Caco-2 (cell line): ENCODE measurements around the gene C1orf21. TPM values are rescaled to one million over a fixed set of nuclear protein-coding genes. Genes with fewer than 3 reads are reported as not detected.

Source experiments
- BruUV-seq: library from RNA; stranded (reverse); fragments of 400-500 nt; replicated peaks from 2 replicates; lab custom pipeline; 2021; lab: Mats Ljungman, UMichigan
- CTCF ChIA-PET: fragments of 300-600 bp; sonication (Branson Sonifier 250); formaldehyde crosslinking; loops from one replicate; lab custom pipeline; 2022; ENCODE audit warnings: antibody characterized with exemption; lab: Charles Lee
- POLR2A ChIA-PET: fragments of 300-600 bp; sonication (Branson Sonifier 250); formaldehyde crosslinking; loops from one replicate; lab custom pipeline; 2022; ENCODE audit warnings: antibody characterized with exemption; lab: Charles Lee
- DNase-seq, 2 experiments: peaks; one replicate each; pipeline versions ENCODE4 v3.0.0 to v3.0.0-alpha.2; 2020 to 2022
- H3K27me3 ChIP-seq: replicated peaks from 2 replicates; pipeline ENCODE4 v1.6.0; 2011; ENCODE audit warnings: low read length; ENCODE audit not compliant: control insufficient read depth, insufficient read depth
- H3K36me3 ChIP-seq: 2 replicates; pipeline ENCODE4 v1.5.1; 2011; ENCODE audit warnings: low read length; ENCODE audit not compliant: control insufficient read depth, insufficient read depth
- H3K4me1 ChIP-seq: fragments of 250-450 bp; sonication (Bioruptor Pico); 2 replicates; pipeline ENCODE4 v1.5.1; 2020; ENCODE audit warnings: mild to moderate bottlenecking
- H3K4me3 ChIP-seq: 2 replicates; pipeline ENCODE4 v1.5.1; 2011; ENCODE audit warnings: low read depth, mild to moderate bottlenecking, control low read depth, low read length
- H3K9me3 ChIP-seq: fragments of 250-450 bp; sonication (Bioruptor Pico); 2 replicates; pipeline ENCODE4 v1.5.1; 2020; ENCODE audit warnings: mild to moderate bottlenecking, moderate library complexity
- H3K27ac Mint-ChIP-seq: one replicate; pipeline ENCODE4 v1.8.0; 2022; ENCODE audit warnings: mixed read lengths; ENCODE audit not compliant: unreplicated experiment
- H3K27me3 Mint-ChIP-seq: one replicate; pipeline ENCODE4 v1.8.0; 2022; ENCODE audit warnings: mixed read lengths; ENCODE audit not compliant: insufficient read depth, unreplicated experiment
- H3K36me3 Mint-ChIP-seq: one replicate; pipeline ENCODE4 v1.8.0; 2022; ENCODE audit warnings: mild to moderate bottlenecking, mixed read lengths; ENCODE audit not compliant: insufficient read depth, unreplicated experiment
- H3K4me1 Mint-ChIP-seq: one replicate; pipeline ENCODE4 v1.8.0; 2022; ENCODE audit warnings: low read depth, mixed read lengths; ENCODE audit not compliant: unreplicated experiment
- H3K4me3 Mint-ChIP-seq: one replicate; pipeline ENCODE4 v1.8.0; 2022; ENCODE audit warnings: mild to moderate bottlenecking, moderate library complexity, mixed read lengths; ENCODE audit not compliant: unreplicated experiment
- H3K9me3 Mint-ChIP-seq: one replicate; pipeline ENCODE4 v1.8.0; 2022; ENCODE audit warnings: mixed read lengths; ENCODE audit not compliant: unreplicated experiment
- CTCF ChIP-seq, 2 experiments: fragments of 200-600 bp in 1 of 2; IDR thresholded peaks; 1 replicate in 1 of 2; 2 replicates in 1 of 2; pipeline versions ENCODE4 v1.5.1 to v1.8.0; 2011 to 2022; ENCODE audit warnings: antibody characterized with exemption in 1 of 2, control low read depth in 1 of 2, inconsistent platforms in 1 of 2, low read depth in 1 of 2, low read length in 1 of 2, mild to moderate bottlenecking in 1 of 2, moderate library complexity in 1 of 2; ENCODE audit not compliant: insufficient read depth in 1 of 2, severe bottlenecking in 1 of 2, unreplicated experiment in 1 of 2
- intact Hi-C: fragments of 100-400 bp; cut with micrococcal nuclease; formaldehyde crosslinking; loops from one replicate; pipeline ENCODE4 v1.10.0; 2022; ENCODE audit not compliant: unreplicated experiment
- total RNA-seq: library from RNA; stranded (reverse); gene quantifications from 2 replicates; pipeline ENCODE4 v1.2.3, GENCODE V29; 2022

The C1orf21 gene
- total RNA-seq, 1 experiment from 2014 or later = 0.82 TPM

- Mint-ChIP-seq H3K4me1 (peaks cover 7% of the 10 kb centered on the region), H3K9me3 (no peaks in the 10 kb centered on the region), H3K27me3 (peaks cover 36% of the 10 kb centered on the region), H3K36me3 (peaks cover 6% of the 10 kb centered on the region), H3K4me3 (no peak overlapping the region), H3K27ac (no peak overlapping the region)
- no peaks in the 10 kb centered on the region for H3K36me3 ChIP-seq
- no peak overlapping the region for H3K4me3 ChIP-seq
- no peak for DNase-seq
- no peaks in the 10 kb centered on the region for H3K9me3 ChIP-seq
- H3K27me3 ChIP-seq = no peaks in the 10 kb centered on the region; the same call in 1 of the 2 replicates
- CTCF ChIA-PET = no interaction called here
- BruUV-seq = no TSS peak
- POLR2A ChIA-PET = no interaction called here
- no peak for TF ChIP-seq CTCF (IDR thresholded peaks at IDR 0.05; ENCODE audit: insufficient read depth in 1 of 2, low read depth in 1 of 2, low read length in 1 of 2, severe bottlenecking in 1 of 2, unreplicated experiment in 1 of 2)
- intact Hi-C loops = no loop called here
- H3K4me1 ChIP-seq = peaks cover 3% of the 10 kb centered on the region; the same call in 1 of the 2 replicates
Observed at GRCh38 chr1:184390889-184391288, 4.1 kb downstream of the C1orf21 start.

- ChIA-PET POLR2A (no interaction called here), CTCF (no interaction called here)
- Mint-ChIP-seq H3K4me1 (peaks cover 7% of the 10 kb centered on the region), H3K4me3 (no peak overlapping the region), H3K9me3 (no peaks in the 10 kb centered on the region), H3K36me3 (no peaks in the 10 kb centered on the region), H3K27ac (no peak overlapping the region), H3K27me3 (peaks cover 37% of the 10 kb centered on the region)
- no peak for TF ChIP-seq CTCF (IDR thresholded peaks at IDR 0.05; ENCODE audit: insufficient read depth in 1 of 2, low read depth in 1 of 2, low read length in 1 of 2, severe bottlenecking in 1 of 2, unreplicated experiment in 1 of 2)
- Histone ChIP-seq H3K4me3 (no peak overlapping the region), H3K36me3 (no peaks in the 10 kb centered on the region), H3K27me3 (no peaks in the 10 kb centered on the region; the same call in 1 of the 2 replicates), H3K9me3 (no peaks in the 10 kb centered on the region), H3K4me1 (no peaks in the 10 kb centered on the region)
- intact Hi-C loops = no loop called here
- BruUV-seq = no TSS peak
- DNase-seq = no peak
Observed at GRCh38 chr1:184392067-184392466, 5.2 kb downstream of the C1orf21 start.

- Mint-ChIP-seq H3K4me3 (no peak overlapping the region), H3K9me3 (no peaks in the 10 kb centered on the region), H3K4me1 (peaks cover 4% of the 10 kb centered on the region), H3K36me3 (no peaks in the 10 kb centered on the region), H3K27ac (no peak overlapping the region), H3K27me3 (peaks cover 33% of the 10 kb centered on the region)
- no peak for TF ChIP-seq CTCF (IDR thresholded peaks at IDR 0.05; ENCODE audit: insufficient read depth in 1 of 2, low read depth in 1 of 2, low read length in 1 of 2, severe bottlenecking in 1 of 2, unreplicated experiment in 1 of 2)
- POLR2A ChIA-PET = no interaction called here
- H3K36me3 ChIP-seq = no peaks in the 10 kb centered on the region
- no peak for DNase-seq
- H3K9me3 ChIP-seq = no peaks in the 10 kb centered on the region
- H3K4me3 ChIP-seq = no peak overlapping the region
- intact Hi-C loops = no loop called here
- BruUV-seq = no TSS peak
- no peaks in the 10 kb centered on the region for H3K4me1 ChIP-seq
- CTCF ChIA-PET = no interaction called here
- no peaks in the 10 kb centered on the region; the same call in 1 of the 2 replicates for H3K27me3 ChIP-seq
Observed at GRCh38 chr1:184392779-184393522, 6.1 kb downstream of the C1orf21 start.
